ENCODE measurements around the gene SVBP.
A peak's percentile ranks its signal among the peaks of the same experiment; 100 is the strongest.
"Not testable (repeated sequence)": the region's sequence is repeated elsewhere in the genome, so short reads cannot be mapped to it uniquely, and the experiment has no call there.

Gene SVBP

GRCh38 chr1:42817440-42817767 lies 207 bp upstream of the SVBP start:
- ATAC-seq (ENCODE audit: low read depth): no peak; the same call in 2 of the 3 replicates
- Histone ChIP-seq H3K27ac (ENCODE audit: poor library complexity, severe bottlenecking) (peak overlapping the region; percentile 79), H3K4me3 (ENCODE audit: severe bottlenecking) (peak overlapping the region; percentile 91), H3K9me3 (ENCODE audit: severe bottlenecking) (no peaks in the 10 kb centered on the region), H3K27me3 (ENCODE audit: insufficient read depth, poor library complexity, severe bottlenecking) (no peaks in the 10 kb centered on the region), H3K36me3 (ENCODE audit: low read depth) (peaks cover 4% of the 10 kb centered on the region; the same call in 1 of the 2 replicates), H3K4me1 (ENCODE audit: insufficient read depth, poor library complexity, severe bottlenecking) (peaks cover 11% of the 10 kb centered on the region)
- TF ChIP-seq CTCF (IDR thresholded peaks at IDR 0.05; ENCODE audit: poor library complexity, severe bottlenecking): no peak
- DNase-seq (ENCODE audit: low spot score): no peak

- DNase-seq (ENCODE audit: low spot score) (no peak), ATAC-seq (ENCODE audit: low read depth) (peak; percentile 20)
- no peak for TF ChIP-seq CTCF (IDR thresholded peaks at IDR 0.05; ENCODE audit: poor library complexity, severe bottlenecking)
- Histone ChIP-seq H3K36me3 (ENCODE audit: low read depth) (peaks cover 4% of the 10 kb centered on the region; the same call in 1 of the 2 replicates), H3K4me3 (ENCODE audit: severe bottlenecking) (peak overlapping the region; percentile 91), H3K4me1 (ENCODE audit: insufficient read depth, poor library complexity, severe bottlenecking) (peaks cover 11% of the 10 kb centered on the region), H3K27me3 (ENCODE audit: insufficient read depth, poor library complexity, severe bottlenecking) (no peaks in the 10 kb centered on the region), H3K27ac (ENCODE audit: poor library complexity, severe bottlenecking) (peak overlapping the region; percentile 79), H3K9me3 (ENCODE audit: severe bottlenecking) (no peaks in the 10 kb centered on the region)
Observed at GRCh38 chr1:42815941-42816584, 1.1 kb downstream of the SVBP start.

GRCh38 chr1:42814815-42815214 lies 2.4 kb downstream of the SVBP start:
- H3K9me3 ChIP-seq (ENCODE audit: severe bottlenecking); H3K36me3 ChIP-seq (ENCODE audit: low read depth); H3K4me3 ChIP-seq (ENCODE audit: severe bottlenecking); ATAC-seq (ENCODE audit: low read depth); H3K27me3 ChIP-seq (ENCODE audit: insufficient read depth, poor library complexity, severe bottlenecking); H3K27ac ChIP-seq (ENCODE audit: poor library complexity, severe bottlenecking); DNase-seq (ENCODE audit: low spot score): not testable (repeated sequence)
- peaks cover 11% of the 10 kb centered on the region for H3K4me1 ChIP-seq (ENCODE audit: insufficient read depth, poor library complexity, severe bottlenecking)

DNA sequence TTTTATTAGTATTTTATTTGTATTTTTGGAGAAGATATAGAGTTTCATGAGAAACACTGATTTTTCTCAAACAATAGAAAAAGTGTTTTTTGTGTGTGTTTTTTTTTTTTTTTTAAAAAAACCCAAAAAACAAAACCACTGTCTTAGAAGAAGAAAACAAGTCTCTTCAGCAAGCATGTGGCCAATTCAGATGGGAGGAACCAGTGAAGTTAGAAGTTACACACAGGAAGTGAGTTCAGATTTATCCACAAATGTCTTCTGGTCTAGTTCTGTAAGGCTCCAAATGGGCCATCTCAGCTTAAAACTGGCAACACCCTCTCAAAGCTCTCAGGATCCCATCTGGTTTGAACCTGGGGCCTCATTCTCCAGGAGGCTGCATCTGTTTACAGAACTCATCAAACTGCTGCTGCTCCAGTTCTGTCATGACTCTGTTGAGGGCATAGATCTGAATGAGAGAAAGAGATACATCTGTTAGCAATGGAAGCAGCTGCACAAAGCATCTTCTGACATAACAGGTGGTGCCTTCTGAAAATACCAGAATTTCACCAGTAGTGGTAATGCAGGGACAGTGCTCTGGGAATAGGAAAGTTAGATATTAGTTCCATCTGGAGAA lies 10.0 kb downstream of the SVBP start:
- Histone ChIP-seq H3K27ac (ENCODE audit: poor library complexity, severe bottlenecking) (no peak overlapping the region), H3K9me3 (ENCODE audit: severe bottlenecking) (no peaks in the 10 kb centered on the region), H3K4me3 (ENCODE audit: severe bottlenecking) (no peak overlapping the region), H3K36me3 (ENCODE audit: low read depth) (no peaks in the 10 kb centered on the region), H3K4me1 (ENCODE audit: insufficient read depth, poor library complexity, severe bottlenecking) (no peaks in the 10 kb centered on the region), H3K27me3 (ENCODE audit: insufficient read depth, poor library complexity, severe bottlenecking) (no peaks in the 10 kb centered on the region)
- TF ChIP-seq CTCF (IDR thresholded peaks at IDR 0.05; ENCODE audit: poor library complexity, severe bottlenecking): no peak
- DNase-seq (ENCODE audit: low spot score) (no peak), ATAC-seq (ENCODE audit: low read depth) (no peak)

DNA sequence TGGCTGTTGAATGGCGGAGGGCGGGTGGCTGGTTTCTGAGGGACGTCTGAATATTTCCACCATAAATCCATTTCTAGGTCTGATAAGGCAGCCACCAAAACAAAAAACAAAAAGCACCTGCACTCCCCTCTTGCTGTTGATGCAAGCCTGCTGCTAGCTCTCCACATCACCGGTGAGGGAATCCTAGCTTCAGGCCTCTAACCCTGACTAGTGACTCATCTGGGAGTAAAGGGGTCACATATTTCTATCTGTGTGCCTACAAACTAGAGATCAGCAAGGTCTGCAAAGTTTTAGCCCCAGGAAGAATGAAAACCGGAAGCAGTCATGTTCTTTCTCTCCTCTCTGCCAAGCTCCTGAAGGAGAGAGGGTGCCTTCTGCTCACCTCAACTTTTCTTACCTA lies 10.6 kb downstream of the SVBP start:
- H3K27me3 ChIP-seq (ENCODE audit: insufficient read depth, poor library complexity, severe bottlenecking): no peaks in the 10 kb centered on the region
- TF ChIP-seq CTCF (IDR thresholded peaks at IDR 0.05; ENCODE audit: poor library complexity, severe bottlenecking): no peak
- no peaks in the 10 kb centered on the region for H3K36me3 ChIP-seq (ENCODE audit: low read depth)
- H3K4me3 ChIP-seq (ENCODE audit: severe bottlenecking): no peak overlapping the region
- no peak for ATAC-seq (ENCODE audit: low read depth)
- H3K9me3 ChIP-seq (ENCODE audit: severe bottlenecking): no peaks in the 10 kb centered on the region
- H3K27ac ChIP-seq (ENCODE audit: poor library complexity, severe bottlenecking): no peak overlapping the region
- H3K4me1 ChIP-seq (ENCODE audit: insufficient read depth, poor library complexity, severe bottlenecking): no peaks in the 10 kb centered on the region
- DNase-seq (ENCODE audit: low spot score): no peak

All from RWPE2 (cell line).